H1 (cell line): Measurements from ENCODE around the gene EXOC3L1. TPM values are rescaled to one million over a fixed set of nuclear protein-coding genes. Genes with fewer than 3 reads are reported as not detected.

Experiments used
- JUND ChIP-seq: IDR thresholded peaks from 2 replicates; pipeline ENCODE4 v1.6.1; 2011; ENCODE audit warnings: mild to moderate bottlenecking, improper control_type of control experiment, low read length
- KDM5A ChIP-seq: fragments of 200-600 bp; IDR thresholded peaks from 2 replicates; pipeline ENCODE4 v1.7.1; 2012; ENCODE audit warnings: mild to moderate bottlenecking, low read length, inconsistent platforms, mixed read lengths
- POU5F1 ChIP-seq: IDR thresholded peaks from 2 replicates; pipeline ENCODE4 v1.6.1; 2011; ENCODE audit warnings: low read depth, mild to moderate bottlenecking, low read length, moderate library complexity
- SRF ChIP-seq: IDR thresholded peaks from 2 replicates; pipeline ENCODE4 v1.6.1; 2011; ENCODE audit warnings: mild to moderate bottlenecking, low read depth, low read length, moderate library complexity
- SUZ12 ChIP-seq: fragments of 200-600 bp; sonication (generic); IDR thresholded peaks from 2 replicates; pipeline ENCODE4 v1.6.1; 2012; ENCODE audit warnings: mild to moderate bottlenecking, inconsistent platforms, low read length, moderate library complexity, mixed read lengths
- polyA plus RNA-seq, 7 experiments: library from polyadenylated mRNA; depleted of rRNA in 3 of 7; stranded (reverse) in 5 of 7; unstranded in 2 of 7; fragments of >200 nt in 5 of 7; fragments of 200-250 nt in 2 of 7; gene quantifications; 1 replicate in 5 of 7; 2 replicates in 1 of 7; 4 replicates in 1 of 7; pipeline versions ENCODE4 v1.2.1 to v1.2.3, GENCODE V29; 2011 to 2013; ENCODE audit warnings: missing spikeins in 2 of 7, mixed read lengths in 2 of 7
- total RNA-seq: library from RNA; stranded (reverse); fragmentation: NEBNext Ultra II Directional; extraction: Animal tissue kit (Norgen Biotek cat#: 25700); gene quantifications from 2 replicates; pipeline ENCODE4 v1.2.1, GENCODE V29; 2021
- TF ChIP-seq, protein P1 (sequence below): fragments of 300-600 bp; sonication (generic); IDR thresholded peaks from 2 replicates; pipeline ENCODE4 v1.7.1; 2012; ENCODE audit warnings: low read length, moderate library complexity, mild to moderate bottlenecking, inconsistent platforms; ENCODE audit not compliant: insufficient replicate concordance
- TF ChIP-seq, protein P2 (sequence below), 3 experiments: IDR thresholded peaks; 1 replicate in 2 of 3; 2 replicates in 1 of 3; pipeline versions ENCODE4 v1.5.1 to v1.6.1; 2011; ENCODE audit warnings: low read length in 3 of 3, mild to moderate bottlenecking in 3 of 3, inconsistent platforms in 2 of 3, low read depth in 1 of 3, moderate library complexity in 1 of 3; ENCODE audit not compliant: insufficient read depth in 1 of 3; ENCODE audit errors: control extremely low read depth in 1 of 3

EXOC3L1 gene
- total and polyA plus RNA-seq, 2 of the 8 experiments (the other 6 are each of a cell fraction or from before 2014, with no cell fraction given): 1.3 TPM

DNA sequence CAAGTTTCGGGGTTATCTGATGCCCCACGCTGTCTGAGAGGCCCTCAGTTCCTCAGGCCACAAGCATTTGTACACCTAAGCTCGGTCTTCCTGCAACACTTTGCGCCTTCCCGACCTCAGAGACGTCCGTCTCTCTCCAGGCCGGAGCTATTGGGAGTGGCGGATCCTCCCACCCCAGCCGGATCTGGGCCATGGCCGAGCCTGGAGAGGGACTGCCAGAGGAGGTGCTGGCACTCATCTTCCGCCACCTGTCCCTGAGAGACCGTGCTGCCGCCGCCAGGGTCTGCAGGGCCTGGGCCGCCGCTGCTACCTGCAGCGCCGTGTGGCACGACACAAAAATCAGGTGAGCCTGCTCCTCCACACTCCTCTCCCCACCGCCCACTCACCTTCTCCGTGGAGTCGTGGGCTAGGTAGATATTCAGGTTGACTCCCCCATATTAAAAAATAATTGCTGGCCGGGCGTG lies 28.3 kb downstream of the EXOC3L1 start (continued):
- TF ChIP-seq, protein P1, sequence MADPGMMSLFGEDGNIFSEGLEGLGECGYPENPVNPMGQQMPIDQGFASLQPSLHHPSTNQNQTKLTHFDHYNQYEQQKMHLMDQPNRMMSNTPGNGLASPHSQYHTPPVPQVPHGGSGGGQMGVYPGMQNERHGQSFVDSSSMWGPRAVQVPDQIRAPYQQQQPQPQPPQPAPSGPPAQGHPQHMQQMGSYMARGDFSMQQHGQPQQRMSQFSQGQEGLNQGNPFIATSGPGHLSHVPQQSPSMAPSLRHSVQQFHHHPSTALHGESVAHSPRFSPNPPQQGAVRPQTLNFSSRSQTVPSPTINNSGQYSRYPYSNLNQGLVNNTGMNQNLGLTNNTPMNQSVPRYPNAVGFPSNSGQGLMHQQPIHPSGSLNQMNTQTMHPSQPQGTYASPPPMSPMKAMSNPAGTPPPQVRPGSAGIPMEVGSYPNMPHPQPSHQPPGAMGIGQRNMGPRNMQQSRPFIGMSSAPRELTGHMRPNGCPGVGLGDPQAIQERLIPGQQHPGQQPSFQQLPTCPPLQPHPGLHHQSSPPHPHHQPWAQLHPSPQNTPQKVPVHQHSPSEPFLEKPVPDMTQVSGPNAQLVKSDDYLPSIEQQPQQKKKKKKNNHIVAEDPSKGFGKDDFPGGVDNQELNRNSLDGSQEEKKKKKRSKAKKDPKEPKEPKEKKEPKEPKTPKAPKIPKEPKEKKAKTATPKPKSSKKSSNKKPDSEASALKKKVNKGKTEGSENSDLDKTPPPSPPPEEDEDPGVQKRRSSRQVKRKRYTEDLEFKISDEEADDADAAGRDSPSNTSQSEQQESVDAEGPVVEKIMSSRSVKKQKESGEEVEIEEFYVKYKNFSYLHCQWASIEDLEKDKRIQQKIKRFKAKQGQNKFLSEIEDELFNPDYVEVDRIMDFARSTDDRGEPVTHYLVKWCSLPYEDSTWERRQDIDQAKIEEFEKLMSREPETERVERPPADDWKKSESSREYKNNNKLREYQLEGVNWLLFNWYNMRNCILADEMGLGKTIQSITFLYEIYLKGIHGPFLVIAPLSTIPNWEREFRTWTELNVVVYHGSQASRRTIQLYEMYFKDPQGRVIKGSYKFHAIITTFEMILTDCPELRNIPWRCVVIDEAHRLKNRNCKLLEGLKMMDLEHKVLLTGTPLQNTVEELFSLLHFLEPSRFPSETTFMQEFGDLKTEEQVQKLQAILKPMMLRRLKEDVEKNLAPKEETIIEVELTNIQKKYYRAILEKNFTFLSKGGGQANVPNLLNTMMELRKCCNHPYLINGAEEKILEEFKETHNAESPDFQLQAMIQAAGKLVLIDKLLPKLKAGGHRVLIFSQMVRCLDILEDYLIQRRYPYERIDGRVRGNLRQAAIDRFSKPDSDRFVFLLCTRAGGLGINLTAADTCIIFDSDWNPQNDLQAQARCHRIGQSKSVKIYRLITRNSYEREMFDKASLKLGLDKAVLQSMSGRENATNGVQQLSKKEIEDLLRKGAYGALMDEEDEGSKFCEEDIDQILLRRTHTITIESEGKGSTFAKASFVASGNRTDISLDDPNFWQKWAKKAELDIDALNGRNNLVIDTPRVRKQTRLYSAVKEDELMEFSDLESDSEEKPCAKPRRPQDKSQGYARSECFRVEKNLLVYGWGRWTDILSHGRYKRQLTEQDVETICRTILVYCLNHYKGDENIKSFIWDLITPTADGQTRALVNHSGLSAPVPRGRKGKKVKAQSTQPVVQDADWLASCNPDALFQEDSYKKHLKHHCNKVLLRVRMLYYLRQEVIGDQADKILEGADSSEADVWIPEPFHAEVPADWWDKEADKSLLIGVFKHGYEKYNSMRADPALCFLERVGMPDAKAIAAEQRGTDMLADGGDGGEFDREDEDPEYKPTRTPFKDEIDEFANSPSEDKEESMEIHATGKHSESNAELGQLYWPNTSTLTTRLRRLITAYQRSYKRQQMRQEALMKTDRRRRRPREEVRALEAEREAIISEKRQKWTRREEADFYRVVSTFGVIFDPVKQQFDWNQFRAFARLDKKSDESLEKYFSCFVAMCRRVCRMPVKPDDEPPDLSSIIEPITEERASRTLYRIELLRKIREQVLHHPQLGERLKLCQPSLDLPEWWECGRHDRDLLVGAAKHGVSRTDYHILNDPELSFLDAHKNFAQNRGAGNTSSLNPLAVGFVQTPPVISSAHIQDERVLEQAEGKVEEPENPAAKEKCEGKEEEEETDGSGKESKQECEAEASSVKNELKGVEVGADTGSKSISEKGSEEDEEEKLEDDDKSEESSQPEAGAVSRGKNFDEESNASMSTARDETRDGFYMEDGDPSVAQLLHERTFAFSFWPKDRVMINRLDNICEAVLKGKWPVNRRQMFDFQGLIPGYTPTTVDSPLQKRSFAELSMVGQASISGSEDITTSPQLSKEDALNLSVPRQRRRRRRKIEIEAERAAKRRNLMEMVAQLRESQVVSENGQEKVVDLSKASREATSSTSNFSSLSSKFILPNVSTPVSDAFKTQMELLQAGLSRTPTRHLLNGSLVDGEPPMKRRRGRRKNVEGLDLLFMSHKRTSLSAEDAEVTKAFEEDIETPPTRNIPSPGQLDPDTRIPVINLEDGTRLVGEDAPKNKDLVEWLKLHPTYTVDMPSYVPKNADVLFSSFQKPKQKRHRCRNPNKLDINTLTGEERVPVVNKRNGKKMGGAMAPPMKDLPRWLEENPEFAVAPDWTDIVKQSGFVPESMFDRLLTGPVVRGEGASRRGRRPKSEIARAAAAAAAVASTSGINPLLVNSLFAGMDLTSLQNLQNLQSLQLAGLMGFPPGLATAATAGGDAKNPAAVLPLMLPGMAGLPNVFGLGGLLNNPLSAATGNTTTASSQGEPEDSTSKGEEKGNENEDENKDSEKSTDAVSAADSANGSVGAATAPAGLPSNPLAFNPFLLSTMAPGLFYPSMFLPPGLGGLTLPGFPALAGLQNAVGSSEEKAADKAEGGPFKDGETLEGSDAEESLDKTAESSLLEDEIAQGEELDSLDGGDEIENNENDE: no peak
- TF ChIP-seq, protein P2, sequence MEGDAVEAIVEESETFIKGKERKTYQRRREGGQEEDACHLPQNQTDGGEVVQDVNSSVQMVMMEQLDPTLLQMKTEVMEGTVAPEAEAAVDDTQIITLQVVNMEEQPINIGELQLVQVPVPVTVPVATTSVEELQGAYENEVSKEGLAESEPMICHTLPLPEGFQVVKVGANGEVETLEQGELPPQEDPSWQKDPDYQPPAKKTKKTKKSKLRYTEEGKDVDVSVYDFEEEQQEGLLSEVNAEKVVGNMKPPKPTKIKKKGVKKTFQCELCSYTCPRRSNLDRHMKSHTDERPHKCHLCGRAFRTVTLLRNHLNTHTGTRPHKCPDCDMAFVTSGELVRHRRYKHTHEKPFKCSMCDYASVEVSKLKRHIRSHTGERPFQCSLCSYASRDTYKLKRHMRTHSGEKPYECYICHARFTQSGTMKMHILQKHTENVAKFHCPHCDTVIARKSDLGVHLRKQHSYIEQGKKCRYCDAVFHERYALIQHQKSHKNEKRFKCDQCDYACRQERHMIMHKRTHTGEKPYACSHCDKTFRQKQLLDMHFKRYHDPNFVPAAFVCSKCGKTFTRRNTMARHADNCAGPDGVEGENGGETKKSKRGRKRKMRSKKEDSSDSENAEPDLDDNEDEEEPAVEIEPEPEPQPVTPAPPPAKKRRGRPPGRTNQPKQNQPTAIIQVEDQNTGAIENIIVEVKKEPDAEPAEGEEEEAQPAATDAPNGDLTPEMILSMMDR (IDR thresholded peaks at IDR 0.05; ENCODE audit: control extremely low read depth in 1 of 3, insufficient read depth in 1 of 3, low read depth in 1 of 3, low read length in 3 of 3): peak in 1 of 3 experiments; percentile 10; a peak in 1 of 4 replicates
- TF ChIP-seq SUZ12: peak; percentile 62
- no peak for TF ChIP-seq KDM5A
- no peak for TF ChIP-seq POU5F1
- no peak for TF ChIP-seq SRF
- TF ChIP-seq JUND: no peak
